Mucosa of descending colon (tissue), 3 donors: ENCODE data around the gene ZBTB20. TPM values are rescaled to one million over a fixed set of nuclear protein-coding genes. Genes with fewer than 3 reads are reported as not detected.

Source experiments
- ATAC-seq: fragments of 200-7000 bp; cut with Tn5 transposase; one replicate; pipeline ENCODE4 v1.9.1; 2020; ENCODE audit warnings: mild to moderate bottlenecking, moderate library complexity
- DNase-seq, 3 donors: peaks; one replicate each; pipeline ENCODE4 v3.0.0-alpha.2; 2020
- H3K36me3 ChIP-seq: fragments of 200-600 bp; one replicate; pipeline ENCODE4 v1.8.0; 2021; ENCODE audit warnings: low read depth, mild to moderate bottlenecking
- H3K4me1 ChIP-seq: fragments of 200-600 bp; one replicate; pipeline ENCODE4 v1.8.0; 2021; ENCODE audit warnings: low read depth, mild to moderate bottlenecking
- H3K4me3 ChIP-seq: fragments of 200-600 bp; one replicate; pipeline ENCODE4 v1.8.0; 2021; ENCODE audit warnings: mild to moderate bottlenecking
- H3K9me3 ChIP-seq: fragments of 200-600 bp; one replicate; pipeline ENCODE4 v1.8.0; 2021; ENCODE audit warnings: mild to moderate bottlenecking
- intact Hi-C, 2 donors: fragments of 100-400 bp; cut with DNase I in 1 of 2; cut with micrococcal nuclease in 1 of 2; formaldehyde crosslinking; loops; one replicate each; pipeline versions ENCODE4 v1.11.0 to v1.11.1; 2022; cut with DNase I, micrococcal nuclease
- total RNA-seq, 3 donors: library from RNA; stranded (reverse); fragmentation: NEBNext Ultra II Directional in 2 of 3; extraction: Animal tissue kit (Norgen Biotek cat#: 25700) in 2 of 3; gene quantifications; one replicate each; pipeline versions ENCODE4 v1.2.1 to v1.2.4, GENCODE V29; 2021 to 2023
- TF ChIP-seq, protein P1 (sequence below): fragments of 200-600 bp; IDR thresholded peaks from one replicate; pipeline ENCODE4 v1.8.0; 2022; ENCODE audit warnings: antibody characterized with exemption, mild to moderate bottlenecking
- donor health status: DM: no; HTN: no; CAD: no; lungs with moderate emphysema.
- donor health status: DM: no; HTN: no; CAD: no.
- donor health status: DM: no; HTN: yes; CAD: no.

The ZBTB20 gene
- total RNA-seq, 3 donors from 2014 or later = 30.6 to 85.6 (median 37.3) TPM

DNA sequence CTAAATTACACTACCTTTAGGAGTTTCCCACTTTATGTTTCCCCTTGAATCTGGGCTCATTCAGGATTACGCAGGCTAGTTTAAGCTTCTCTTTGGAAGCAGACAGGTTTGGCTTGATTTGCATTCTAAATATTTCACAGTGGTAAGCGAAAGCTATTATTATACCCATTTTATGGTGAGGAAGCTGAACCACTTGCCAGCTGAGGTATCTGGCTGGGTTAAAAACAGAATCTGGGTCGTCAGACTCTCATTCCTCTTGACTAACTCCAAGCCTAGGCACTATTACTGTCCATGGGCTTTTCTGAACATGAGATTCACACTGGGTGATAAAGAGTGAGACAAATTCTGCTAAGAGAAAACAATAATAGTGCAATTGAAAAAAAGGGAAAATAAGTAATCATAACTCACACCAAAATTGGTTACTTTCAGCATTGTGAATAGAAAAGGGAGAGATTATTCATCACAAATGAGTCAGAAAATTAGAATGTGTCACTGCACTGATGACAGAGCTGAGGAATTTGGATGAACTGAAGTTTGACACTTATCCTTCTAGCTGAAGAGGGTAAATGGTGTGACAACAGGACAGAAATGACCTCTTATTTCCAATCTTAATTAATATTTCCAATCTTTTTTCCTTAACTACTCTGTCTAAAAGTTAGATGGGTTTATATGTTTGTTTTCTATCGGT, 642.0 kb downstream of the ZBTB20 start:
- Histone ChIP-seq H3K9me3 (no peaks in the 10 kb centered on the region), H3K4me1 (no peaks in the 10 kb centered on the region), H3K4me3 (no peak overlapping the region), H3K36me3 (no peaks in the 10 kb centered on the region)
- intact Hi-C loops = no loop called here
- DNase-seq (no peak), ATAC-seq (no peak)
- TF ChIP-seq, protein P1, sequence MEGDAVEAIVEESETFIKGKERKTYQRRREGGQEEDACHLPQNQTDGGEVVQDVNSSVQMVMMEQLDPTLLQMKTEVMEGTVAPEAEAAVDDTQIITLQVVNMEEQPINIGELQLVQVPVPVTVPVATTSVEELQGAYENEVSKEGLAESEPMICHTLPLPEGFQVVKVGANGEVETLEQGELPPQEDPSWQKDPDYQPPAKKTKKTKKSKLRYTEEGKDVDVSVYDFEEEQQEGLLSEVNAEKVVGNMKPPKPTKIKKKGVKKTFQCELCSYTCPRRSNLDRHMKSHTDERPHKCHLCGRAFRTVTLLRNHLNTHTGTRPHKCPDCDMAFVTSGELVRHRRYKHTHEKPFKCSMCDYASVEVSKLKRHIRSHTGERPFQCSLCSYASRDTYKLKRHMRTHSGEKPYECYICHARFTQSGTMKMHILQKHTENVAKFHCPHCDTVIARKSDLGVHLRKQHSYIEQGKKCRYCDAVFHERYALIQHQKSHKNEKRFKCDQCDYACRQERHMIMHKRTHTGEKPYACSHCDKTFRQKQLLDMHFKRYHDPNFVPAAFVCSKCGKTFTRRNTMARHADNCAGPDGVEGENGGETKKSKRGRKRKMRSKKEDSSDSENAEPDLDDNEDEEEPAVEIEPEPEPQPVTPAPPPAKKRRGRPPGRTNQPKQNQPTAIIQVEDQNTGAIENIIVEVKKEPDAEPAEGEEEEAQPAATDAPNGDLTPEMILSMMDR = no peak

DNA sequence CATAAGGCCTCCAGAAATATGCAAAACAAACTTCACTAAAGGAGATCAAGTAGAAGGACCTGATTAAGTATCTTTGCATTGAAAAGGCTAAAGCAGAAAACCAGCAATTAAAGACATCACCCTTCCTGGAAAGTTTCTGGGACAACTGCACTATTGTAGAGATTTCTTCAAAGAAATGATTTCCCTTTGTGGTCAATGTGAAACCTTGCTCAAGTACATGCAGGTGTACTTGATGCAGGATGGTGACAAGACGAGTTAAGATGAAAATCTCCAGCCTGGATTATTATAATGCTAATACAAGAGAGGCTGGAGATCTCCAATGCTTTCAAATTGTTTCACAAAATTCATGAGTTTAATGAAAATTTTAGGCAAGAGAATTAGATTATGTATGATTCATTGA, 644.9 kb downstream of the ZBTB20 start:
- H3K4me3 ChIP-seq = no peak overlapping the region
- no peak for DNase-seq
- ATAC-seq = no peak
- intact Hi-C loops = no loop called here
- H3K9me3 ChIP-seq = no peaks in the 10 kb centered on the region
- no peaks in the 10 kb centered on the region for H3K36me3 ChIP-seq
- no peaks in the 10 kb centered on the region for H3K4me1 ChIP-seq
- TF ChIP-seq, protein P1 = no peak

DNA sequence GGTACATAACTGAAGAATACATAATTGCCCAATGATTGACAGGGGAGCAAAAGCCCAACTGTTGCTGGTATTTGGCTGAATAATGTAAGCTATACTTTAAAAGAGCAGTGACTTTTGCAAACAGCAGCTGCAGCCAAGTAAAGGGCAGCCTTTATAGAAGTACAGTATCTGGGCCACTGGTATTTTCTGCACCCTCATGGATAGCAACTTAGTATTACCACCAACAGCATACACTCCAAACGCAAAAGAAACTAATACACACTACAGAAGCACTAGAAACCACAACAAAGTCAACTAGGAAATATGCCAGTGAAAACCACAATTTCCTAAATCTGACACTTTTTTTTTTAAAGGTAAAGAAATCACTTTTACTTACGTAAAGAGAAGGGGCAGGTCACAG, 647.1 kb downstream of the ZBTB20 start:
- no peaks in the 10 kb centered on the region for H3K9me3 ChIP-seq
- H3K36me3 ChIP-seq = no peaks in the 10 kb centered on the region
- intact Hi-C loops = no loop called here

DNA sequence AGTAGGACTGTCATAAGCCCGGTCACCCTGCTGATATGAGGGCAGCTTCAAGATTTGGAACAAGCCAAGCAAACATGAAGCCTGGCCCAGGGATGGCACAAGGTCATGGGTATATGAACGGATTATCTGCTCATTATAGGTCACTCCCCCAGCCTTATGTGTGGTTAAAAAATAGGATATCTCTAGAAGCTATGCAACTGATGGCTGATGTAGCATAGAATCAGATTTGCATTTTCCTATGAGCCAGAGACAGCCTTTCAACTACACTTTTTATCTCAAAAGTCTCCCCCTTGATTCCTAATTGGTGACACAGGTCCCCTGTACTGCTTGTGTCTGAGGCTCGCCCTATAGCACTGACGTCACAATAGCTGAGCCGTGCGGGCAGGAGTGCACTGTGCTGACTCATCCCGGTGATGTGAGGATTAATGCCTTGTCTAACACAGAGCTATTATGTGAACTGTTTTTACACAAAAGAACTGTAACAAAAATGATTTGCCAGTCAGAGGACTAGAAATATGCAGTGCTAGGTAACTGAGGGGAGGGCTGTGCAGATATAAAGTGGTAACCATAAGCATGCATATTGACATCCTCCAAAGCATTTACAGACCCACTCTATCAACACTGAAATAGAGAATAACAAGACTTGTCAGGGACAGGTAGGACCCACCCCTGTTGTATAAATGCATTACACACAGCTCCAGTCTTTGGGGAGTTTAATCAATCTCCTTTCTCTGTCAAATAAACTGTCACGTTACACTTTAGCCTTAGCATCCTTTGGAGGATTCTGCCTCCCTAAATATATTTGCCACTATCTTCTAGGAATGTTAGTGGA, 648.3 kb downstream of the ZBTB20 start:
- TF ChIP-seq, protein P1 = no peak
- DNase-seq (no peak), ATAC-seq (no peak)
- Histone ChIP-seq H3K36me3 (no peaks in the 10 kb centered on the region), H3K4me3 (no peak overlapping the region), H3K9me3 (no peaks in the 10 kb centered on the region), H3K4me1 (no peaks in the 10 kb centered on the region)
- intact Hi-C loops = no loop called here

More for the DNA sequence above, 647.1 kb downstream of the ZBTB20 start:
- no peak for DNase-seq
- TF ChIP-seq, protein P1 = no peak
- H3K4me3 ChIP-seq = no peak overlapping the region
- ATAC-seq = no peak
- no peaks in the 10 kb centered on the region for H3K4me1 ChIP-seq

DNA sequence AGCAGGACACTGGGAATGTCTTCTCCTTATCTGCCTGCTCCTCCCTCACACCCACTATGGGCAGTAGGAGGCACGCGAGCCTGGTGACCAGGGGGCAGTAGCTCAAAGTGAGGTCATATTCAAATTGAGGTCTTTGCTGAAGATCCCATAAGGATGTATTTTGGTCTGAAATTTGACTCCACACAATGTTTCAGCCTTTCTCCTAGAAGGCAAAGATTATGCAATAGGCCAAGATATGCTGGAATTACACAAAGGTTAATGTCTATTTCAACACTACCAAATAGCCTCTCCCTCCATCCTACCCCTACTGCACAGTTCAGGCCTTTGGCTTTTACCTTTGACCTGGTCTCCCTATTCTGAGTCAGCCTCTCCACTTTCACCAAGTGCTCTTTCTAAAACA, 650.2 kb downstream of the ZBTB20 start:
- Histone ChIP-seq H3K9me3 (no peaks in the 10 kb centered on the region), H3K36me3 (no peaks in the 10 kb centered on the region), H3K4me1 (no peaks in the 10 kb centered on the region), H3K4me3 (no peak overlapping the region)
- TF ChIP-seq, protein P1 = no peak
- intact Hi-C loops = no loop called here
- no peak for DNase-seq
- no peak for ATAC-seq
